Thymus (tissue), 11 donors: ENCODE measurements around the gene MYO1E. TPM values are rescaled to one million over a fixed set of nuclear protein-coding genes. Genes with fewer than 3 reads are reported as not detected.

Experiments
- DNase-seq, 9 donors: peaks; one replicate each; pipeline ENCODE4 v3.0.0-alpha.2; 2013; ENCODE audit warnings: low spot score in 9 of 9, low read depth in 6 of 9, missing footprints in 1 of 9
- H3K27ac ChIP-seq, 2 donors: one replicate each; pipeline ENCODE4 v1.5.1; 2013; ENCODE audit warnings: control low read depth in 1 of 2, low read depth in 1 of 2, low read length in 1 of 2, mild to moderate bottlenecking in 1 of 2, moderate library complexity in 1 of 2
- H3K27me3 ChIP-seq, 2 donors: one replicate each; pipeline ENCODE4 v1.5.1; 2013; ENCODE audit warnings: low read length in 1 of 2; ENCODE audit not compliant: control insufficient read depth in 2 of 2, insufficient read depth in 1 of 2
- H3K36me3 ChIP-seq, 2 donors: one replicate each; pipeline ENCODE4 v1.5.1; 2013; ENCODE audit warnings: low read length in 1 of 2, mild to moderate bottlenecking in 1 of 2, moderate library complexity in 1 of 2; ENCODE audit not compliant: control insufficient read depth in 2 of 2, insufficient read depth in 2 of 2
- H3K4me1 ChIP-seq, 2 donors: one replicate each; pipeline ENCODE4 v1.5.1; 2013; ENCODE audit warnings: low read length in 2 of 2; ENCODE audit not compliant: control insufficient read depth in 2 of 2, insufficient read depth in 2 of 2
- H3K4me3 ChIP-seq, 2 donors: one replicate each; pipeline ENCODE4 v1.5.1; 2013; ENCODE audit warnings: low read length in 2 of 2, control low read depth in 1 of 2, mild to moderate bottlenecking in 1 of 2
- H3K9me3 ChIP-seq, 2 donors: one replicate each; pipeline ENCODE4 v1.5.1; 2013; ENCODE audit warnings: low read length in 1 of 2, mild to moderate bottlenecking in 1 of 2; ENCODE audit not compliant: control insufficient read depth in 2 of 2, insufficient read depth in 1 of 2
- WGBS: extraction: QIAGEN DNeasy Blood & Tissue Kit; methylation state at CpG from one replicate; pipeline ENCODE4 v1.1.7; 2013; 5-methylcytosine and 5-hydroxymethylcytosine counted together
- polyA plus RNA-seq: library from polyadenylated mRNA; stranded (reverse); fragments of 200-250 nt; gene quantifications from one replicate; pipeline ENCODE4 v1.2.3, GENCODE V29; 2013
- total RNA-seq: library from RNA; stranded (reverse); fragments of 120-200 nt; gene quantifications from one replicate; pipeline ENCODE4 v1.2.4, GENCODE V29; 2013
- donor health status: healthy.

Gene MYO1E
- total and polyA plus RNA-seq, 2 donors = 15.5 to 59.8 TPM

DNA sequence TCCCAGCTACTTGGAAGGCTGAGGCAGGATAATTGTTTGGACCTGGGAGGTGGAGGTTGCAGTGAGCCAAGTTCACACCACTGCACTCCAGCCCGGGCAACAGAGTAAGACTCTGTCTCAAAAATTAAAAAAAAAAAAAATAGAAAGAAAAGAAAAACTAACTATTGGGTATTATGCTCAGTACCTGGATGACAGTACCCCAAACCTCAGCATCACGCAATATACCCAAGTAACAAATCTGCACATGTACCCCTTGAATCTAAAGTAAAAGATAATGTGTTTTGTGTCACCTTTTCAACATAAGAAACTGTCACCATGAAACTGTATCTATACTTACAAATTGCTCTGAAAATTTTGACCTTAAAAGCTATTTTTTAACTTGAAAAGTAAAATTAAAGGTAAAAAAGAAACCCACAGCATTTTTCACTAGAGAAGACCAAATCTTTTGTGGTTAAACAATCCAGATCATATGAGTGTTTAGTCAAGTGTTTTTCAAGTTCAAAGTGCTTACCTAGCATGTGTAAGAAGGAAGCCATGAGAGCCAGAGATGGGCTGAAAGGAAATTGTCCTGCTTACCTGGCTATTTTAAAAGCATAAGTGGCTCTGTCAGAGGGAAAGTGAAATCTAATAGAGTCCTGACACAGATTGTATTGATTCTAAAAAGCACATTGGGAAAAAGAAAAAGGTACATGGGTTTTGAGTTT is 50.5 kb downstream of the MYO1E start:
- peak in 1 of 9 donors; percentile 7 for DNase-seq

GRCh38 chr15:59321000-59321689 is 51.5 kb downstream of the MYO1E start:
- no peak overlapping the region for H3K27ac ChIP-seq
- no peaks in the 10 kb centered on the region for H3K27me3 ChIP-seq
- no peaks in the 10 kb centered on the region for H3K4me1 ChIP-seq
- no peak overlapping the region for H3K4me3 ChIP-seq
- H3K9me3 ChIP-seq = no peaks in the 10 kb centered on the region
- 96% methylated on average over 4 of the region's 4 CpGs for WGBS
- no peaks in the 10 kb centered on the region for H3K36me3 ChIP-seq
- no peak for DNase-seq

More for the DNA sequence above, 50.5 kb downstream of the MYO1E start:
- Histone ChIP-seq H3K27ac (no peak overlapping the region), H3K4me3 (no peak overlapping the region), H3K36me3 (no peaks in the 10 kb centered on the region), H3K9me3 (no peaks in the 10 kb centered on the region), H3K4me1 (no peaks in the 10 kb centered on the region), H3K27me3 (no peaks in the 10 kb centered on the region)
- WGBS = 98% methylated on average over 2 of the region's 2 CpGs

GRCh38 chr15:59317211-59317610 is 55.5 kb downstream of the MYO1E start:
- Histone ChIP-seq H3K27ac (no peak overlapping the region), H3K9me3 (no peaks in the 10 kb centered on the region), H3K27me3 (no peaks in the 10 kb centered on the region), H3K4me1 (peaks cover 0 to 6% of the 10 kb centered on the region in 2 donors), H3K4me3 (no peak overlapping the region), H3K36me3 (no peaks in the 10 kb centered on the region)
- WGBS = 100% methylated on average over 1 of the region's 1 CpG
- DNase-seq = no peak

DNA sequence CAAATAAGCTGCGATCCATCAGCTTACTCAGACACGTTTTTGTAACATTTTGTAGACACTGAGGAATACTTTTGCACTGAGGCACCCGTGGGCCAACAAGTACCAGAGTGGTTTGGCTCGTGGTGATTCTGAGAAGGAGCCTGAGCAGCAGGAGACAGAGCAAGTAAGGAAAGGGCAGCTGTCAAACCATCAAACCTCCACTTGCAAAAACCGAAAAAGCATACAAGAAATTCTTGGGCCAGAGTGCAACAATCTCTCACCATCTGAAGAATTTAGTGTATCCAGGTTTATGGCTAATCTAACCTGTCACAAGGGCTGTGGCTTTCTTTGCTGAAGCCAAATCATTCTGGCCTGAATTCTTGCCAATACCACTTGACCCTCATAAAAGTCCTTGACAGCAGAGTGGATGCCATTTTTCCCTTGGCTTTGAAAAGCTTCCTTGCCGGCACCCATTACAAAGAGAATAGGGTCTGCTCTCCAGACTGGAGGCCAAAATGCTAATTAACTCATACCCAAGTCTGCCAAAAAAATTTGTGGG is 56.7 kb downstream of the MYO1E start:
- DNase-seq = no peak
- Histone ChIP-seq H3K4me3 (no peak overlapping the region), H3K4me1 (peaks cover 0 to 6% of the 10 kb centered on the region in 2 donors), H3K36me3 (no peaks in the 10 kb centered on the region), H3K27me3 (no peaks in the 10 kb centered on the region), H3K27ac (no peak overlapping the region), H3K9me3 (no peaks in the 10 kb centered on the region)
- 66% methylated on average over 6 of the region's 6 CpGs for WGBS

DNA sequence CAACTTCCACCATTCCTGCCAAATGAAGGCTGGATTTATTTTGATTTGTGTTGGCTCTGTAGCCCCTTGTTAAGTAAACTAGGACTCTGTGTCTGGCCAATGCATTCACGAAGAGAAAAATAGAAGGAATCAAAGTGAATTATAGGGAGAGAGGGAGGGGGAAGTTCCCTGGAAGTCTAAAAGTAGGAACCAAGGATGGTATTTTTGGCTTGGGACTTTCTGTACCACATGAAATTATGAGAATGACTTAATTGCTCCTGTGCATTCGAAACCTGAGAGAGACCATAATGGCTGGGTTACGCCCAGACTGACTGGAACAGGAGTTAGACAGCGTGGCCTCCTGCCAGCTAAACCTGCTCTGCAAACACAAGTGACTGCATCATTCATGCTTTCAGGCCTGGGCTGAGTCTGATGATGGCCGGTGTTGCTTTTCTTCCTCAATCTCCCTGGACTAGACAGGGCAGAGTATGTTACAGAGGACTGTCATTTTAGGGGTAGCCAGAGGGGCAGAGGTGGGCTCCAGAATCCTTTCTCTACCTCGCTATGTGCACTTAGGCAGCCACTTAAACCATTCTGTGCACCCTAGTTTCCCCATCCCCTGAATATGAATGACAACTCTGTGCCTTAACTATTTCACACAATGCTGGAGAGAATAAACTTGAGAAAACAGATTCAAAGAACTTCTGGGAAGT is 58.9 kb downstream of the MYO1E start:
- peak in 2 of 9 donors; percentile 7 to 40 for DNase-seq
- no peaks in the 10 kb centered on the region for H3K27me3 ChIP-seq

GRCh38 chr15:59312205-59312604 is 60.5 kb downstream of the MYO1E start:
- Histone ChIP-seq H3K9me3 (no peaks in the 10 kb centered on the region), H3K4me3 (no peak overlapping the region), H3K4me1 (peaks cover 0 to 6% of the 10 kb centered on the region in 2 donors), H3K36me3 (no peaks in the 10 kb centered on the region), H3K27ac (no peak overlapping the region), H3K27me3 (no peaks in the 10 kb centered on the region)
- 55% methylated on average over 7 of the region's 7 CpGs for WGBS
- DNase-seq = no peak

More for the DNA sequence above, 58.9 kb downstream of the MYO1E start:
- WGBS = 92% methylated on average over 6 of the region's 6 CpGs
- Histone ChIP-seq H3K4me3 (no peak overlapping the region), H3K36me3 (no peaks in the 10 kb centered on the region), H3K4me1 (peaks cover 0 to 6% of the 10 kb centered on the region in 2 donors), H3K9me3 (no peaks in the 10 kb centered on the region), H3K27ac (peak overlapping the region in 1 of 2 donors; percentile 63)

DNA sequence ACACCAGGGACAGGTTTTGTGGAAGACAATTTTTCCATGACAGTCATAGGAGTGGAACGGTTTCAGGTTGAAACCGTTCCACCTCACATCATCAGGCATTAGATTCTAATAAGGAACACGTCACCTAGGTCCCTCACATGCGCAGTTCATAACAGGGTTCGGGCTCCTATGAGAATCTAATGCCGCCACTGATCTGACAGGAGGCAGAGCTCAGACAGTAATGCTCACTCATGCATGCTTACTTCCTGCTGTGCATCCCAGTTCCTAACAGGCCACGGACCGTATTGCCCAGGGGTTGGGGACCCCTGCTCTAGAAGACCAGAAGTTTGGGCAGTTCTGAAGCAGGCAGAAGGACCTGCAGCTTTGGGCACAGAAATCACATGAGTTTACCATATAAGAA is 61.5 kb downstream of the MYO1E start:
- 95% methylated on average over 8 of the region's 8 CpGs for WGBS
- DNase-seq = no peak
- Histone ChIP-seq H3K9me3 (no peaks in the 10 kb centered on the region), H3K4me3 (no peak overlapping the region), H3K27ac (no peak overlapping the region), H3K36me3 (no peaks in the 10 kb centered on the region), H3K4me1 (peaks cover 0 to 6% of the 10 kb centered on the region in 2 donors), H3K27me3 (no peaks in the 10 kb centered on the region)

DNA sequence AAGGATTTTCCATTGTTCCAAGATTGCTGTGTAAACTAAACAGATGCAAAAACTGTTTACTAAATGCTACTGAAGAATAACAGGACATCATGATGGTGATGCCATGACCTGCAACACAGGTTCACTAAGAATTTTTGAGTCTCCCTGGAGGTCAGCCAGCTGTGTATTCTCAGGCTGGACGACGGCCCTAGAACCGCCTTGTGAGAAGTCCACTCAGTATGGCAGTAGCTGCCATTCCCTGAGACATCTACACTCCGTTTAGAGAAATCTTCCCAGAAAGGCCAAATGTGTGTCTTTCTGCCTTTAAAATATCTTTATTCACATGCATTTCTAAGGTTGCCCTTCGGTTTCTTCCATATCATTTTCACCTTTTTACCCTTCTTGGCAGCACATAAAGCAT is 63.3 kb downstream of the MYO1E start:
- no peak for DNase-seq
- no peak overlapping the region for H3K4me3 ChIP-seq
- 96% methylated on average over 5 of the region's 5 CpGs for WGBS
- H3K9me3 ChIP-seq = no peaks in the 10 kb centered on the region
- peaks cover 0 to 4% of the 10 kb centered on the region in 2 donors for H3K4me1 ChIP-seq
- no peaks in the 10 kb centered on the region for H3K36me3 ChIP-seq
- H3K27me3 ChIP-seq = no peaks in the 10 kb centered on the region
- no peak overlapping the region for H3K27ac ChIP-seq

DNA sequence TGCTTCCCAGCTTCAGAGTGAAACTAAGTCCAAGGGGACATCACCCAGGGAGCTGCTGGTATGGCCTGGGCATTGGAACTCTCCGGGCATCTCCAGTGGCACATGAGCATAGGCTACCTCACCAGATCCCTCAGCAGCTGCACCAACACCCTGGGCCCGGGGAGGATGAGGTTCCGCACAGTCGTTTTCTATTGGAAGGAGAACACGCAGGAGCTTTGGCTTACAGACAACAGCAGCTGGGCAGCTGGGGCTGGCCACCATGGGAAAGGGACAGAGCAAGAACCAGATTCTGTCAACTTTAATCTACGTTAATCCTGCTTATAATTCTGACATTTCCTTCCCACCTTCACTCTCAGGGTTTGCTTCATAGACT is 65.5 kb downstream of the MYO1E start:
- H3K27me3 ChIP-seq = no peaks in the 10 kb centered on the region
- H3K4me3 ChIP-seq = no peak overlapping the region
- H3K4me1 ChIP-seq = no peaks in the 10 kb centered on the region
- H3K27ac ChIP-seq = no peak overlapping the region
- DNase-seq = no peak
- no peaks in the 10 kb centered on the region for H3K9me3 ChIP-seq
- 96% methylated on average over 6 of the region's 6 CpGs for WGBS
- no peaks in the 10 kb centered on the region for H3K36me3 ChIP-seq
